ENCODE results near the gene CD96.

- TF ChIP-seq, protein P1, sequence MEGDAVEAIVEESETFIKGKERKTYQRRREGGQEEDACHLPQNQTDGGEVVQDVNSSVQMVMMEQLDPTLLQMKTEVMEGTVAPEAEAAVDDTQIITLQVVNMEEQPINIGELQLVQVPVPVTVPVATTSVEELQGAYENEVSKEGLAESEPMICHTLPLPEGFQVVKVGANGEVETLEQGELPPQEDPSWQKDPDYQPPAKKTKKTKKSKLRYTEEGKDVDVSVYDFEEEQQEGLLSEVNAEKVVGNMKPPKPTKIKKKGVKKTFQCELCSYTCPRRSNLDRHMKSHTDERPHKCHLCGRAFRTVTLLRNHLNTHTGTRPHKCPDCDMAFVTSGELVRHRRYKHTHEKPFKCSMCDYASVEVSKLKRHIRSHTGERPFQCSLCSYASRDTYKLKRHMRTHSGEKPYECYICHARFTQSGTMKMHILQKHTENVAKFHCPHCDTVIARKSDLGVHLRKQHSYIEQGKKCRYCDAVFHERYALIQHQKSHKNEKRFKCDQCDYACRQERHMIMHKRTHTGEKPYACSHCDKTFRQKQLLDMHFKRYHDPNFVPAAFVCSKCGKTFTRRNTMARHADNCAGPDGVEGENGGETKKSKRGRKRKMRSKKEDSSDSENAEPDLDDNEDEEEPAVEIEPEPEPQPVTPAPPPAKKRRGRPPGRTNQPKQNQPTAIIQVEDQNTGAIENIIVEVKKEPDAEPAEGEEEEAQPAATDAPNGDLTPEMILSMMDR (IDR thresholded peaks at IDR 0.05; ENCODE audit: insufficient read depth, low read depth, low read length), result no peak
- TF ChIP-seq EZH2 (IDR thresholded peaks at IDR 0.05; ENCODE audit: insufficient read depth, low read length), result no peak
These were observed 51.7 kb downstream of the CD96 start for GRCh38 chr3:111593666-111594065.
